GM19193 (cell line): ENCODE data around the gene SAP30BP.

Source experiments
- POLR2A ChIP-seq: IDR thresholded peaks from 4 replicates; pipeline ENCODE4 v1.6.1; 2011; ENCODE audit not compliant: insufficient read depth, insufficient read length; ENCODE audit errors: extremely low read depth

The SAP30BP gene

DNA sequence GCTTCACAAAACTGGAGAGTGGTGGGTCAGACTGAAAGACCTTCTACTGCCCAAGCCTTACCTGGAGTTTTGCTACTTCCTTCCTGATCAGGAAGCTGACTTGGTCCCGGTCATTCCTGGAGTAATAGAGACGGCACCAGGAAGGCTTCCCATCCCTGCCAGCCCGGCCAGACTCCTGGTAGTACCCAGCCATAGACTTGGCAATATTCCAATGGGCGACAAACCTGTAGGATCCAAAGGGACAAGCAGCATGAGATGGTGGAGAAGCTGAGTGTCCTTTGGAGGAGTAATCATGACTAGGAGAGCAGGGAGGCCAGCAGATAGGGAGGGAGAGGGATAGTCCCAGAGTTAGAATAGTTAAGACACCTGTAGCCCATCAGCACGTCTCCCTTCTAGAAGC lies 8.9 kb upstream of the SAP30BP start:
- no peak for TF ChIP-seq POLR2A

DNA sequence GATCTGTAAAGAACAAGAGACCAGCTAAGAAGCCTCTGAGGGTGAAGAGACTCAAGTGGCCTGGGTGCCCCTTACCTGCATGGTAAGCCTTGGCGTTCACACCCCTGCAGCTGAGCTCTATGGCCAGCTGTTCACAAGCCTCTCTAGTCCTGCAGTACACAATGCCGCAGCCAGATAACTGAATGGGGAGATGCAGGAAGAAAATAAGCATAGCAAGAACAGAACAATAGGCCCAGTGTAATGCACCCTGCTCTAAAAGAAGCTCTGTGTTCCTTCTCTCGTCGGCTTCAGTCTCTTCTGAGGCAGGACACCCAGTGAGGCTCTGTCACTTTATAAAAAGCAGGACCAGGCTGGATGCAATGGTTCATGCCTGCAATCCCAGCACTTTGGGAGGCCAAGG lies 5.6 kb upstream of the SAP30BP start:
- no peak for TF ChIP-seq POLR2A

DNA sequence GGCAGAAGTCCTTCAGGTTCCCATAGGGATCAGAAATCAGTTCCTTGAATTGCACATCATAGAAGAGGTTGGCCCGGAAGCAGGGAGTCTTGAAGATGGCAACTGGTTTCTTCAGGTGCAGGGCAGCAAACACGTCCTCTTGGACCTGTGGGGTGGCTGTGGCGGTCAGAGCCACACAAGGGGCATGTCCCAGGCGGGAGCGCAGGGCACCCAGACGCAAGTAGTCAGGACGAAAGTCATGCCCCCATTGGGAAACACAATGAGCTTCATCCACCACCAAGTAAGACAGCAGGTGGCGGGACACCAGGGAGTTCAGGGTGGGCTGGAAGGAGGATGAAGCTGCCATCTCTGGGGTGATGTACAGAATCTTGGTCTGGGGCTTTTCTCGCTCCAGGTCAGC lies 4.6 kb upstream of the SAP30BP start:
- TF ChIP-seq POLR2A: no peak

DNA sequence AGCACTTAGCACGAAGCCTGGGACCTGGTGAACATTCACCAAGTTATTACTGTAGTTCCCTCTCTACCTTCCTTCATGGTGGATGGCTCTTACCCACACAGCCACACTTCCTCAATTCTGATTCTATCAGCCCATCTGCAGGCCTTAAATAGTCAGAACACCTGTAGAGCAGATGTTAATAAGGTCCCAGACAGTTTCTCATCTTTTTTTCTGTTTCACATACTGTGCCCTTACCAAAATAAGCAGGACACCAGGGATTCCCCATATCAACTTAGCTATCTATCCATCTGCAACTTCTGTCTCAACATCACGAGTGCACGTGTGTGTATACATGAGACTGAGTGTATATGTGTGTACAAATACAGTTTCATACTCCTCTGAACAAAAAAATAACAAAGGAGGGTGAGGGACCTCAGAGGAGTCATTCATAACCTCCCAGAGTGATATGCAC lies 3.0 kb upstream of the SAP30BP start:
- TF ChIP-seq POLR2A: no peak

DNA sequence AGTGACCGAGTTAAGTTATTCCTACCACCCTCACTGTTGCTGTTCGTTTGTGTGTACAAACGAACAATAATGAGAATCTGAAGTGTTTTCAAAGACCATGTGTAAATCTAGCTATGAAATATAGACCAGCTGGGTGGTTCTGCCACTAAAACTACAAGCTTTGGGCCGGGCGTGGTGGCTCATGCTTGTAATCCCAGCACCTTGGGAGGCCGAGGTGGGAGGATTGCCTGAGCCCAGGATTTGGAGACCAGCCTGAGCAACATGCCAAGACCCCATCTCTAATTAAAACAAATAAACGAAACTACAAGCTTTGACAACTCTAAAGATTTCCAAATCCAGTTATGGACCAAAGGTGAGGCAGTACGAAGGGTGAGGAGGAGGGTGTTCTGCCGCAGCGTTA lies 1.2 kb upstream of the SAP30BP start:
- TF ChIP-seq POLR2A: no peak

DNA sequence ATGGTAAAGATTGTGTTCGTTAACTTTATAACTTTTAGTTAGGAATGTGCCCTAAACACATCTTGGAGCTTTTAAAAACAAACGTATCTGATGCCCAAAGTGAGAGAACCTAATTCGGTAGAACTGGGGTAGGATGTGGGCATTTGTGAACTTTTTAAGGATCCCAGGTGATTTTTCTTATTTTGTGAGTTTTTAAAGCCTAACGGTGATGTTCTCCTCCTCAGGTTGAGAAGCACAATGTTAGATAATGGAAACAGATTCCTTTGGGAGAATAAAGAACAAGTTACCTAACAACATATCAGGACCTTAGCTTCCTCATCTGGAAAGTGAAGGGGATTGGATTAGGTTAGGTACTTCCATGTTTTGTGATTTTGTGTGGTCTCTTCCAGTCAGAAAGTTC lies 687 bp downstream of the SAP30BP start:
- no peak for TF ChIP-seq POLR2A

DNA sequence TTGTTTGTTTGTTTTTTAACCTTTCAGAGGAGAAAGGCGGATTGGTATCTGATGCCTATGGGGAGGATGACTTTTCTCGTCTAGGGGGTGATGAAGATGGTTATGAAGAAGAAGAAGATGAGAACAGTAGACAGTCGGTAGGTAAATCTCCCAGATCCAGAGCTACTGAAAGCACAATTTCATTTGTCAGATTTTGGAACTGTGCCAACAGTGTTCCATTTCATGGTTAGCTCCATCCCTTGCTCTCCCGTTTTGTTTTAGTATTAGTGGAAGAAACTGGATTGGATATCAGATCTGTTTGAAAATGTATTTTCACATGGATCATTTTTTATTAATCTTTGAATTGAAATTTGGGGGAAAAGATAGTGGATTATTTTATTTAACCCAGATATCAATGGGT lies 1.4 kb downstream of the SAP30BP start:
- no peak for TF ChIP-seq POLR2A

DNA sequence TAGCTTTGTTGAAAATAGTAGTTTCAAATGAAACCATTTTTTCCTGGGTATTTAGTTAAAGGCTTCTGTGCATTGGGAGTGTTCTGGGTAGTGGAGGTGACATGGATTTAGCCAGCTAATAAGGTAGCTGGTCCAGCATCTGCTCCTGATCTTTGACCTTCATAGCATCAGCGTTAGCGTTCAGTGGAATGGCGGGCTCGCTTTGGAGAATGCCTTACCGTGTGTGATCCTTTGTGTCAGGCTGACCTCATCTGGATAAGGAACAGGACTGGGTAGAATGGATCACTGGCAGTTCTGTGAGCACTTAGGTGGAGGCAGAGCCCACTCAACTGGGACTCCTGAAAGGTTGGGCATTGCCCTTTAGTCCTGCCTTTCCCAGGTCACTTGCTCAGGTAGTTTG lies 3.7 kb downstream of the SAP30BP start:
- no peak for TF ChIP-seq POLR2A

DNA sequence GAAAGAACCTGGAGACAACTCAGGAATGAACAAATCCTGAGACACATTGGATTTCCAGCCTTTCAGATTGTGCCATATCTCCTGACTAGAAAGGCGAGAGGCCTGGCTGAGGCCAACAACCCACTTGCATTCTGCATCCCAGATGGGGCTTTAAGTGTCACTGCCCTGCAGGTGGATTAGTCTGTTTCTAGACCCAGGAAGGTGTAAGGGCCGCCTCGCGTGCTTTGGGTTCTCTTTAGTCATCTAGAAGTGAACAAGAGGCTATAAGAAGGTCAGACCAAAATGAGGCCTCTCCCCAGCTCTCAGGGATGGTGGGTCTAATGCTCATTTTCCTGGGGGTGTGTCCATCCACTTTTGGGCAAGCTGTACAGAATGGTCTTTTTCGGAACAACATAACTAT lies 4.9 kb downstream of the SAP30BP start:
- TF ChIP-seq POLR2A: no peak

DNA sequence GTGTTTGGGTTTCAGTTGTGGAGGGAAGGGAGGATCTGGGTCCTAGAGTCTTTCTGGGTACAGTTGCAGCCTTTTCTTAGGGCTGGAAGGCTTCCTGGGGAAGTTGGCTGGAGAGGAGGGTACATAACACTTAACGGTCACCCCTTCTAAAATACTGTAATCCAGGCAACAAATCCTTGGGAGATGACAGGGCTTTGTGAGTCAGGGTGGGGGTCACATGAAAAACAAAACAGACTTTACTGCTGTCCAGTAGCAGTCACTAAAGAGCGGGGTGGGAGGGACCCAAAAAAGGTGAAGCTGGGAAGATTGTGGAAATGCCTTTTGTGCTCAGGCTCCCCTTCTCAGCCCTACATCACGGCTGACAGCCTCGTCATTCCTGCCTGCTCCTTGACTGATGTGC lies 6.3 kb downstream of the SAP30BP start:
- TF ChIP-seq POLR2A: no peak

DNA sequence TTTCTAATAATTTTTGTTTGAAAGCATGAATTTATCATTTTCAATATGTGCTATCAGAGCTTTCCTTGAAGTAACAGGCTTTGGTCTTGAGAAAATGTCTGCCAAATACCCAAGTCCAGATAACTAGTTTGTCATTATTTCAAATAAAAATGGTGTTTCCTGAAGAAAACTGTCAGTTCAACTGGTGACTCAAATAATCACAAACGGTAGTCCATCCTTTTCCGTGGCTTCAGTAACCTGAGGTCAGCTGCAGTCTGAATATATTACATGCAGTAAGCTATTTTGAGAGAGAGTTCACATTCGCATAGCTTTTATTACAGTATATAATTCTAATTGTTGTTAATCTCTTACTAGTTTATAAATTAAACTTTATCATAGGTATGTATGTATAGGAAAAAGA lies 9.3 kb downstream of the SAP30BP start:
- TF ChIP-seq POLR2A: no peak

DNA sequence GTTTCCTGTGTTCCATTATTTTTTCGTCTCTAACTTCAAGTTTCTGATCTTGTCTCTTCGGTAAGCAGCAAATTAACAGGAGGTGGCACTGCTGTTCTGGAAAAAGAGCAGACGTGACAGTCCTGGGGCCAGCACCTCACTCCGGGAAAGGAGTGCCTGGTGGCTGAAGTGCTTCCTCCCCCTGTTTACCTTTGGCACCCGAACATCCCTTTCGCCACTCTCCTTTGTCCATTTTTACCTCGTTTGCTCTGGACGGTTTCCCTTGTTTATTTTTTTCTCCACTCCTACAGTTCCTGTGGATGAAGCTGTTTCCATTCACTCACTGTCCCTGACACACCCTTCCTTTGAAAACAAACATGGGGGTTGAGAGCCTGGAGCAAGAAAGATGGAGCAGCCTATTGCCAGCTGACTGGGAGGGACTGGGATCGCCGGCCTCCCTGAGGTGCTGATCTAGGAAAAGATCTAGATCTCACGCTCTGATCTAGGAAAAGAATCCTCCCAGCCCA lies 12.6 kb downstream of the SAP30BP start:
- TF ChIP-seq POLR2A: no peak

DNA sequence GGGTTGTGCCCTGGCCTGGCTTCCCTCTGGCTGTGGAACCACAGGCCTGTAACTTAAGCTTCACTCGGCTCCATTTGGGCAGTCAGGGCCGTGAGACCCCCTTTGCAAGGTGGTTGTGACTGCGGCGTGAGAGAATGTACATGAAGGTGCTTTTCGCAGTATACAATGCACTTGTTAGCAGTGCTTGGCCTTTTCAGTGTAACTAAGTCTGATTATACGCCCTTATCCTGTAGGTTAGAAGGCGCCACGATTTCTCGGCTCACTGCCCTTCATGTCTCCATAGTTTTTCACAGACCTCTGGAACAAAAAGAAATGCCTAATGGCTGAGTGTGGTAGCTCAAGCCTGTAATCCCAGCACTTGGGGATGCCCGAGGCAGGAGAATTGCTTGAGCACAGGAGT lies 13.3 kb downstream of the SAP30BP start:
- TF ChIP-seq POLR2A: no peak

DNA sequence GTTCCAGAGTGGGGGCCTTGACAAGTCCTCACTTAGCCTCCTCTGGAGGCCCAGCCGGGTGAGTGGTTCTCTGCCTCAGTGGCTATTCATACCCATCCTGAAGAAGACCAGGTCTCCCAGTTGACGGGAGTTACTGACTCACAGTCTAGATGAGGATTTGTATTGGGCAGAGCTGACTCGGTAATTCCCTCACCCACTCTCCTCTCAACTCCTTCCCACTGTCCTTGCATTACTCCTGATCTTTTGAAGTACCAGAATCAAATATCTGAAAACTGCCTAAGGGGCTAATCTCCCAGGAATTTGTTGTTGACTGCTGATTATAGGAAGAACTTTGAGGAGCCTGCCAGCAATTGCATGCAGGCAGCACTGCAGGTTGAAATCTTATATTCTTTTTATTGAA lies 14.2 kb downstream of the SAP30BP start:
- no peak for TF ChIP-seq POLR2A

DNA sequence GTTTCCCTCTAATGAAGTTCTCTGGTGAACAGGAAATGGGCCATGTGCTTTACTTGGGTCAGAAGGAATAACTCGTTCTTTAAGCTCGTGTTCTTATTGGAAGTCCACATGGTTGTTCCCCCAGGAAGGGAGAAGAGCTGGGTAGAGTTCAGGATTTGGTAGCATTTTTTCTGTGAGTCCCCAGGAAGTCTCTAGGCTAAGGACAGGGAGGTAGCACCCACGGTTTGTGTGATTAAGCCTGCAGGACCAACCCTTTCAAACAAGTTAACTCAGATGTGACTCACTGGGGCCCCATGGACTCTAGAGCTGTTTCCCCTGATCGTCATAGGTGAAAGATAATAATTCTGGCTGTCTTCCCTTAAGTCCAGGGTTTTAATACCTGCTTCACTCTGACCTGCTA lies 16.4 kb downstream of the SAP30BP start:
- no peak for TF ChIP-seq POLR2A

DNA sequence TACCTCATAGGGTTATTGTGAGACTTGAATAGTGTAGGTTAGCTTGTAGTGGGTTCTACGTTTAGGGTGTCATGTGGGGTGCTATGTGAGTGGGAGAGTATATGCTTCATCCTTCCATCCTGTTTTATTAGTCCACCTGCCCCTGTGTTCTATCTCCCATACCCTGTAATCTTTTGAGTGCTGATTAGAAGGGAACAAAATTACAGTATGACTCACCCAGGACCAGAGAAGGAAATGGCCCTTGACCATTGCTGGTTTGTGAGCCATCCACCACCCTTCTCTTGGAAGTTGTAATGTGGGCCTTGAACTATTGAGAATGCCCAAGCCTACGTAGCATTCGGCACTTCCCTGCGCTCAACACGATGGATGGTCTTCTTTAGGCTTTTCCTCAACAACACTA lies 17.1 kb downstream of the SAP30BP start:
- TF ChIP-seq POLR2A: no peak

DNA sequence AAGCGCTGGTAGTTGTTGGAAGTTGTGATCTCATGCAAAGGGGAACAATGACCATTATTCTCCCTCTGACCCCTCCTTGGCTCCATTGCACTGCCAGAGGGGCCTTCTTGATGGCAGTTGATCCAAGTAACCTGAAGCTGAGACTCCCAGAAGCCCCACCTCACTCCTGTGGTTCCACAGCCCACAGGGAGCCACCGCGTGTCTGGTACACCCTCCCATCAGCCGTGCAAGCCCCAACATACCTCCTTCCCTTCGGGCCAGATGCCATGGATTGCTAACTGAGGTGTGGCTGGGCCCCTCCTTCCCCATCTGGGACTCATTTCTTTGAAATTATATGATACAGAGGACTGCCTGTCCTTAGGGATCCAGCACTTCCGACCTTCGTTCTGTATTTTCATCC lies 17.8 kb downstream of the SAP30BP start:
- TF ChIP-seq POLR2A: no peak
